Skin epidermis (tissue), 12 donors: ENCODE data around the gene RHOF.

Experiments
- H3K27ac ChIP-seq, 21 experiments: fragments of 200-600 bp; sonication (generic) in 11 of 21; one replicate each; pipeline ENCODE4 v1.5.0; 2020; ENCODE audit warnings: mild to moderate bottlenecking in 3 of 21, inconsistent platforms in 2 of 21, moderate library complexity in 2 of 21
- H3K4me3 ChIP-seq, 7 experiments: fragments of 200-600 bp; sonication (generic) in 2 of 7; one replicate each; pipeline ENCODE4 v1.5.0; 2020; ENCODE audit warnings: inconsistent platforms in 2 of 7, mild to moderate bottlenecking in 2 of 7, moderate library complexity in 1 of 7

RHOF gene

GRCh38 chr12:121822393-121823100 is 29.1 kb upstream of the RHOF start:
- Histone ChIP-seq H3K27ac (no peak overlapping the region), H3K4me3 (no peak overlapping the region)

GRCh38 chr12:121820056-121820455 is 26.6 kb upstream of the RHOF start:
- no peak overlapping the region for H3K27ac ChIP-seq

GRCh38 chr12:121819212-121819949 is 25.9 kb upstream of the RHOF start:
- Histone ChIP-seq H3K27ac (no peak overlapping the region), H3K4me3 (no peak overlapping the region)

More at GRCh38 chr12:121820056-121820455, 26.6 kb upstream of the RHOF start:
- H3K4me3 ChIP-seq, result no peak overlapping the region

GRCh38 chr12:121817648-121818043 is 24.2 kb upstream of the RHOF start:
- no peak overlapping the region for H3K4me3 ChIP-seq
- no peak overlapping the region for H3K27ac ChIP-seq

- no peak overlapping the region for H3K4me3 ChIP-seq
- no peak overlapping the region for H3K27ac ChIP-seq
Observed at GRCh38 chr12:121816925-121817647, 23.6 kb upstream of the RHOF start.

- Histone ChIP-seq H3K4me3 (no peak overlapping the region), H3K27ac (no peak overlapping the region)
Observed at GRCh38 chr12:121815263-121815662, 21.8 kb upstream of the RHOF start.

GRCh38 chr12:121814429-121815119 is 21.1 kb upstream of the RHOF start:
- H3K27ac ChIP-seq, result no peak overlapping the region

GRCh38 chr12:121813951-121814350 is 20.5 kb upstream of the RHOF start:
- H3K27ac ChIP-seq, result no peak overlapping the region
- no peak overlapping the region for H3K4me3 ChIP-seq

More at GRCh38 chr12:121814429-121815119, 21.1 kb upstream of the RHOF start:
- H3K4me3 ChIP-seq, result no peak overlapping the region

GRCh38 chr12:121812921-121813896 is 19.7 kb upstream of the RHOF start:
- Histone ChIP-seq H3K27ac (peak overlapping the region in 8 of 21 experiments; percentile 3 to 82 (median 60)), H3K4me3 (peak overlapping the region in 6 of 7 experiments; percentile 29 to 66 (median 48))

GRCh38 chr12:121812320-121812871 is 18.9 kb upstream of the RHOF start:
- Histone ChIP-seq H3K27ac (peak overlapping the region in 16 of 21 experiments; percentile 55 to 82 (median 65)), H3K4me3 (peak overlapping the region; percentile 29 to 66 (median 47))

GRCh38 chr12:121811434-121812319 is 18.2 kb upstream of the RHOF start:
- peak overlapping the region in 20 of 21 experiments; percentile 14 to 82 (median 63) for H3K27ac ChIP-seq
- H3K4me3 ChIP-seq, result peak overlapping the region; percentile 29 to 66 (median 47)

- H3K4me3 ChIP-seq, result peak overlapping the region in 6 of 7 experiments; percentile 35 to 66 (median 48)
- peak overlapping the region in 15 of 21 experiments; percentile 45 to 82 (median 64) for H3K27ac ChIP-seq
Observed at GRCh38 chr12:121810833-121811433, 17.4 kb upstream of the RHOF start.

GRCh38 chr12:121810234-121810817 is 16.8 kb upstream of the RHOF start:
- H3K4me3 ChIP-seq, result no peak overlapping the region
- peak overlapping the region in 3 of 21 experiments; percentile 57 to 75 (median 73) for H3K27ac ChIP-seq

GRCh38 chr12:121809712-121810116 is 16.2 kb upstream of the RHOF start:
- Histone ChIP-seq H3K27ac (no peak overlapping the region), H3K4me3 (no peak overlapping the region)

GRCh38 chr12:121808623-121809022 is 15.1 kb upstream of the RHOF start:
- Histone ChIP-seq H3K4me3 (no peak overlapping the region), H3K27ac (no peak overlapping the region)

- Histone ChIP-seq H3K27ac (peak overlapping the region in 1 of 21 experiments; percentile 100), H3K4me3 (no peak overlapping the region)
Observed at GRCh38 chr12:121807642-121808347, 14.3 kb upstream of the RHOF start.
